SK-N-SH treated with all-trans-retinoic acid at 6 μM for 48 hours (cell line): Measurements from ENCODE around the gene TNC.

Experiments used
- ATAC-seq: fragments of 200-7000 bp; cut with Tn5 transposase; 3 replicates; pipeline ENCODE4 v1.9.1; 2020; ENCODE audit warnings: mild to moderate bottlenecking, moderate library complexity
- ARNTL ChIP-seq: fragments of 450-650 bp; formaldehyde crosslinking; IDR thresholded peaks from 2 replicates; pipeline ENCODE4 v1.5.0; 2020; ENCODE audit warnings: low read depth, mild to moderate bottlenecking, moderate library complexity, borderline replicate concordance
- BACH2 ChIP-seq: fragments of 250-450 bp; sonication (Bioruptor Pico); IDR thresholded peaks from 2 replicates; pipeline ENCODE4 v1.9.0; 2021; ENCODE audit warnings: mild to moderate bottlenecking, borderline replicate concordance
- CREB5 ChIP-seq: fragments of 250-450 bp; sonication (Bioruptor Pico); IDR thresholded peaks from 2 replicates; pipeline ENCODE4 v1.5.1; 2020; ENCODE audit warnings: low read depth, mild to moderate bottlenecking, moderate library complexity
- CSDC2 ChIP-seq: fragments of 250-450 bp; sonication (Bioruptor Pico); IDR thresholded peaks from 2 replicates; pipeline ENCODE4 v1.5.0; 2020; ENCODE audit warnings: mild to moderate bottlenecking, moderate library complexity
- ESRRG ChIP-seq: fragments of 250-450 bp; sonication (Bioruptor Pico); IDR thresholded peaks from 2 replicates; pipeline ENCODE4 v1.6.1; 2021; ENCODE audit warnings: mild to moderate bottlenecking
- GLIS3 ChIP-seq: fragments of 250-450 bp; sonication (Bioruptor Pico); IDR thresholded peaks from 2 replicates; pipeline ENCODE4 v1.5.0; 2020; ENCODE audit warnings: mild to moderate bottlenecking, moderate library complexity
- ISL1 ChIP-seq: fragments of 250-450 bp; sonication (Bioruptor Pico); IDR thresholded peaks from 2 replicates; pipeline ENCODE4 v2.1.2; 2022; ENCODE audit warnings: mild to moderate bottlenecking, moderate library complexity
- OSR1 ChIP-seq: fragments of 250-450 bp; sonication (Bioruptor Pico); IDR thresholded peaks from 2 replicates; pipeline ENCODE4 v1.8.0; 2022; ENCODE audit warnings: moderate library complexity, mild to moderate bottlenecking, inconsistent platforms
- PATZ1 ChIP-seq: fragments of 250-450 bp; sonication (Bioruptor Pico); IDR thresholded peaks from 2 replicates; pipeline ENCODE4 v1.8.0; 2020; ENCODE audit warnings: mild to moderate bottlenecking, moderate library complexity, borderline replicate concordance
- PPARA ChIP-seq: fragments of 250-450 bp; sonication (Bioruptor Pico); IDR thresholded peaks from 2 replicates; pipeline ENCODE4 v1.5.0; 2020; ENCODE audit warnings: mild to moderate bottlenecking, borderline replicate concordance
- RARB ChIP-seq: fragments of 250-450 bp; sonication (Bioruptor Pico); IDR thresholded peaks from 2 replicates; pipeline ENCODE4 v1.8.0; 2021; ENCODE audit warnings: mild to moderate bottlenecking, moderate library complexity
- SNAI2 ChIP-seq: fragments of 250-450 bp; sonication (Bioruptor Pico); IDR thresholded peaks from 2 replicates; pipeline ENCODE4 v1.5.0; 2020; ENCODE audit warnings: mild to moderate bottlenecking, moderate library complexity
- TCF4 ChIP-seq: fragments of 250-450 bp; sonication (Bioruptor Pico); IDR thresholded peaks from 2 replicates; pipeline ENCODE4 v1.8.0; 2021; ENCODE audit warnings: mild to moderate bottlenecking, moderate library complexity, borderline replicate concordance
- TOX ChIP-seq: fragments of 250-450 bp; sonication (Bioruptor Pico); IDR thresholded peaks from 2 replicates; pipeline ENCODE4 v1.8.0; 2021; ENCODE audit warnings: mild to moderate bottlenecking, moderate library complexity, borderline replicate concordance
- TSHZ2 ChIP-seq: fragments of 250-450 bp; sonication (Bioruptor Pico); IDR thresholded peaks from 2 replicates; pipeline ENCODE4 v1.5.0; 2020; ENCODE audit warnings: mild to moderate bottlenecking, moderate library complexity
- ZC3H10 ChIP-seq: fragments of 250-450 bp; sonication (Bioruptor Pico); IDR thresholded peaks from 2 replicates; pipeline ENCODE4 v1.5.1; 2021; ENCODE audit warnings: mild to moderate bottlenecking, moderate library complexity
- ZFP3 ChIP-seq: fragments of 250-450 bp; sonication (Bioruptor Pico); IDR thresholded peaks from 2 replicates; pipeline ENCODE4 v1.5.0; 2020; ENCODE audit warnings: mild to moderate bottlenecking, moderate library complexity
- ZFP30 ChIP-seq: fragments of 450-650 bp; formaldehyde crosslinking; IDR thresholded peaks from 2 replicates; pipeline ENCODE4 v1.5.0; 2022; ENCODE audit warnings: mild to moderate bottlenecking, moderate library complexity
- ZNF565 ChIP-seq: fragments of 450-650 bp; formaldehyde crosslinking; conservative IDR thresholded peaks from 2 replicates; pipeline ENCODE4 v1.5.0; 2020; ENCODE audit warnings: low read depth, mild to moderate bottlenecking, moderate library complexity
- ZNF70 ChIP-seq: fragments of 450-650 bp; formaldehyde crosslinking; IDR thresholded peaks from 2 replicates; pipeline ENCODE4 v1.5.0; 2020; ENCODE audit warnings: mild to moderate bottlenecking, moderate library complexity
- ZNF8 ChIP-seq: fragments of 450-650 bp; formaldehyde crosslinking; IDR thresholded peaks from 2 replicates; pipeline ENCODE4 v1.5.0; 2020; ENCODE audit warnings: mild to moderate bottlenecking, moderate library complexity
- TF ChIP-seq, protein P1 (sequence below): fragments of 250-450 bp; sonication (Bioruptor Pico); IDR thresholded peaks from 2 replicates; pipeline ENCODE4 v1.5.1; 2021; ENCODE audit warnings: mild to moderate bottlenecking, moderate library complexity

The TNC gene

GRCh38 chr9:115033800-115034199 lies 84.2 kb downstream of the TNC start:
- no peak for TF ChIP-seq RARB (CRISPR knock-in tag)
- TF ChIP-seq ZFP3 (CRISPR knock-in tag): no peak
- no peak for TF ChIP-seq CSDC2 (CRISPR knock-in tag)
- TF ChIP-seq BACH2 (CRISPR knock-in tag): no peak
- TF ChIP-seq TCF4 (CRISPR knock-in tag): no peak
- TF ChIP-seq ZNF565 (CRISPR knock-in tag): no peak
- no peak for TF ChIP-seq ZFP30 (CRISPR knock-in tag)
- TF ChIP-seq ARNTL (CRISPR knock-in tag): no peak
- no peak for TF ChIP-seq GLIS3 (CRISPR knock-in tag)
- no peak for TF ChIP-seq ZNF8 (CRISPR knock-in tag)
- no peak for ATAC-seq

- TF ChIP-seq ZC3H10: no peak
- no peak for TF ChIP-seq RARB (CRISPR knock-in tag)
- no peak for TF ChIP-seq BACH2 (CRISPR knock-in tag)
- TF ChIP-seq TCF4 (CRISPR knock-in tag): no peak
- TF ChIP-seq CSDC2 (CRISPR knock-in tag): no peak
- no peak for TF ChIP-seq CREB5 (CRISPR knock-in tag)
- no peak for TF ChIP-seq PATZ1 (CRISPR knock-in tag)
- TF ChIP-seq ESRRG: no peak
- no peak for TF ChIP-seq ZFP30 (CRISPR knock-in tag)
- TF ChIP-seq, protein P1, sequence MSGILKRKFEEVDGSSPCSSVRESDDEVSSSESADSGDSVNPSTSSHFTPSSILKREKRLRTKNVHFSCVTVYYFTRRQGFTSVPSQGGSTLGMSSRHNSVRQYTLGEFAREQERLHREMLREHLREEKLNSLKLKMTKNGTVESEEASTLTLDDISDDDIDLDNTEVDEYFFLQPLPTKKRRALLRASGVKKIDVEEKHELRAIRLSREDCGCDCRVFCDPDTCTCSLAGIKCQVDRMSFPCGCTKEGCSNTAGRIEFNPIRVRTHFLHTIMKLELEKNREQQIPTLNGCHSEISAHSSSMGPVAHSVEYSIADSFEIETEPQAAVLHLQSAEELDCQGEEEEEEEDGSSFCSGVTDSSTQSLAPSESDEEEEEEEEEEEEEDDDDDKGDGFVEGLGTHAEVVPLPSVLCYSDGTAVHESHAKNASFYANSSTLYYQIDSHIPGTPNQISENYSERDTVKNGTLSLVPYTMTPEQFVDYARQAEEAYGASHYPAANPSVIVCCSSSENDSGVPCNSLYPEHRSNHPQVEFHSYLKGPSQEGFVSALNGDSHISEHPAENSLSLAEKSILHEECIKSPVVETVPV (CRISPR knock-in tag): no peak
- no peak for TF ChIP-seq ISL1 (CRISPR knock-in tag)
- TF ChIP-seq PPARA (CRISPR knock-in tag): no peak
- TF ChIP-seq ZNF70: no peak
- TF ChIP-seq SNAI2 (CRISPR knock-in tag): no peak
- TF ChIP-seq ZNF565 (CRISPR knock-in tag): no peak
- TF ChIP-seq OSR1 (CRISPR knock-in tag): no peak
- TF ChIP-seq ARNTL (CRISPR knock-in tag): no peak
- no peak for TF ChIP-seq ZNF8 (CRISPR knock-in tag)
- TF ChIP-seq TOX (CRISPR knock-in tag): no peak
- TF ChIP-seq TSHZ2 (CRISPR knock-in tag): no peak
- no peak for ATAC-seq
Measured at GRCh38 chr9:115032296-115032695, 85.7 kb downstream of the TNC start.

DNA sequence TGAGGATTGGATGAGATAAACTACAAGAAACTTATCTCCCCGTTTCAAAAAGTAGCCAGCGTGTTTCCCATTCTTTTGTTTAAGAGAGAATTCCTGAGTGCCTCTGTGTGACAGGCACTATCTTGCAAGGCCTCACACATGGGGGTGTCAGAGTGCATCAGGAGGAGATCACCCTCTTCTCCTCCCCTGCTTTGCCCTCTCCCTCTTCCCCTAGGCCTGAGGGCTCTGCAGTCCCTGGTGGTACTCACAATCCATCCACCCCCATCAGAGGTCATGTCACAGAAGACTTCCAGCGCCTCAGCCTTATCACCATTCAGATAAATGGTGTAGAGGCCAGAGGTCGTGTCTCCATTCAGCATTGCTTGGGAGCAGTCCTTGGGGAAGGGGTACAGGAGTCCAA lies 88.0 kb downstream of the TNC start:
- no peak for TF ChIP-seq BACH2 (CRISPR knock-in tag)
- TF ChIP-seq ZFP3 (CRISPR knock-in tag): no peak
- ATAC-seq: no peak

GRCh38 chr9:115025721-115026120 lies 92.2 kb downstream of the TNC start:
- ATAC-seq: no peak
- TF ChIP-seq ZNF565 (CRISPR knock-in tag): no peak
- TF ChIP-seq ZFP3 (CRISPR knock-in tag): no peak
- TF ChIP-seq BACH2 (CRISPR knock-in tag): no peak
